NAMALWA (cell line): ENCODE results near the gene NETO2.
"Not testable (repeated sequence)": the region's sequence is repeated elsewhere in the genome, so short reads cannot be mapped to it uniquely, and the experiment has no call there.

Source experiments
- DNase-seq: peaks from one replicate; pipeline ENCODE4 v3.0.0-alpha.2; 2015; ENCODE audit warnings: low spot score

Gene NETO2

GRCh38 chr16:47064775-47065174 lies 79.0 kb downstream of the NETO2 start:
- DNase-seq = no peak

- no peak for DNase-seq
Measured at GRCh38 chr16:47063011-47063724, 80.6 kb downstream of the NETO2 start.

GRCh38 chr16:47061204-47061603 lies 82.5 kb downstream of the NETO2 start:
- no peak for DNase-seq

- DNase-seq = no peak
Measured at GRCh38 chr16:47060596-47060995, 83.1 kb downstream of the NETO2 start.

GRCh38 chr16:47059991-47060390 lies 83.8 kb downstream of the NETO2 start:
- DNase-seq = no peak

- DNase-seq = not testable (repeated sequence)
Measured at GRCh38 chr16:47059130-47059529, 84.6 kb downstream of the NETO2 start.

- no peak for DNase-seq
Measured at GRCh38 chr16:47058295-47059086, 85.3 kb downstream of the NETO2 start.

- DNase-seq = no peak
Measured at GRCh38 chr16:47057630-47057993, 86.1 kb downstream of the NETO2 start.

- no peak for DNase-seq
Measured at GRCh38 chr16:47056688-47057629, 86.8 kb downstream of the NETO2 start.

GRCh38 chr16:47056061-47056460 lies 87.7 kb downstream of the NETO2 start:
- not testable (repeated sequence) for DNase-seq

- no peak for DNase-seq
Measured at GRCh38 chr16:47055136-47055885, 88.4 kb downstream of the NETO2 start.

GRCh38 chr16:47054306-47054705 lies 89.4 kb downstream of the NETO2 start:
- DNase-seq = no peak

- DNase-seq = no peak
Measured at GRCh38 chr16:47053895-47054294, 89.8 kb downstream of the NETO2 start.

GRCh38 chr16:47052666-47053640 lies 90.8 kb downstream of the NETO2 start:
- DNase-seq = no peak

GRCh38 chr16:47051031-47051430 lies 92.7 kb downstream of the NETO2 start:
- no peak for DNase-seq

- DNase-seq = no peak
Measured at GRCh38 chr16:47049901-47050583, 93.7 kb downstream of the NETO2 start.

- no peak for DNase-seq
Measured at GRCh38 chr16:47047524-47048203, 96.1 kb downstream of the NETO2 start.

GRCh38 chr16:47046726-47047523 lies 96.8 kb downstream of the NETO2 start:
- DNase-seq = no peak
